ENCODE results near the gene ARID1B.
A peak's percentile ranks its signal among the peaks of the same experiment; 100 is the strongest.

ARID1B gene

DNA sequence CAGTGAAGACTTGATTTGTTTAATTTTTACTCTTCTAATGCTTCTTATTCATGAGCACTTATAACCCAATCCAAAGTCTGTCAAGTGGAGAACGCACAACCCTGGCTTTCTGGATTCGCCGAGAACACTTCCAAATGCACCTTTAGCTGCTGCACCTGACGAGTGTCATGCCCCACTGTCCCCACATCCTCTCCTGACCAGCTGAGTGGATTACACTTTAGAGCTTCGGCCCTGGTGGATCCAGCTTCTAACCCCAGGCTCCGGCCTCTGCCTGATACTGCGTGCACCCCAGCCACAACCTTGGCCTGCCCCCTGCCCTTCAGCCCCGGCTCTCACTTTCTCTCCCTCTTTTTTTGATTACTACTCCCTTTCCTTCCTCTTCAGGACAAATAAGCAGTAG is 287.3 kb downstream of the ARID1B start:
- in situ Hi-C loops (cut with HindIII; ENCODE audit: low sequenced_read_pairs): no loop called here
- no peak for TF ChIP-seq CTCF (IDR thresholded peaks at IDR 0.05; ENCODE audit: low read depth, low read length)
- no peak overlapping the region for H3K4me3 ChIP-seq (ENCODE audit: low read depth, low read length)
- no peak for DNase-seq (ENCODE audit: low read depth, low spot score)

- no peak for TF ChIP-seq CTCF (IDR thresholded peaks at IDR 0.05; ENCODE audit: low read depth, low read length)
- DNase-seq (ENCODE audit: low read depth, low spot score): no peak
- in situ Hi-C loops (cut with HindIII; ENCODE audit: low sequenced_read_pairs): no loop called here
- no peak overlapping the region for H3K4me3 ChIP-seq (ENCODE audit: low read depth, low read length)
Observed at GRCh38 chr6:157065366-157065765, 288.2 kb downstream of the ARID1B start.

GRCh38 chr6:157066781-157067491 is 289.8 kb downstream of the ARID1B start:
- no peak for TF ChIP-seq CTCF (IDR thresholded peaks at IDR 0.05; ENCODE audit: low read depth, low read length)
- no peak overlapping the region for H3K4me3 ChIP-seq (ENCODE audit: low read depth, low read length)
- in situ Hi-C loops (cut with HindIII; ENCODE audit: low sequenced_read_pairs): no loop called here
- no peak for DNase-seq (ENCODE audit: low read depth, low spot score)

GRCh38 chr6:157067507-157067906 is 290.3 kb downstream of the ARID1B start:
- H3K4me3 ChIP-seq (ENCODE audit: low read depth, low read length): no peak overlapping the region
- no peak for TF ChIP-seq CTCF (IDR thresholded peaks at IDR 0.05; ENCODE audit: low read depth, low read length)
- DNase-seq (ENCODE audit: low read depth, low spot score): no peak
- in situ Hi-C loops (cut with HindIII; ENCODE audit: low sequenced_read_pairs): no loop called here

DNA sequence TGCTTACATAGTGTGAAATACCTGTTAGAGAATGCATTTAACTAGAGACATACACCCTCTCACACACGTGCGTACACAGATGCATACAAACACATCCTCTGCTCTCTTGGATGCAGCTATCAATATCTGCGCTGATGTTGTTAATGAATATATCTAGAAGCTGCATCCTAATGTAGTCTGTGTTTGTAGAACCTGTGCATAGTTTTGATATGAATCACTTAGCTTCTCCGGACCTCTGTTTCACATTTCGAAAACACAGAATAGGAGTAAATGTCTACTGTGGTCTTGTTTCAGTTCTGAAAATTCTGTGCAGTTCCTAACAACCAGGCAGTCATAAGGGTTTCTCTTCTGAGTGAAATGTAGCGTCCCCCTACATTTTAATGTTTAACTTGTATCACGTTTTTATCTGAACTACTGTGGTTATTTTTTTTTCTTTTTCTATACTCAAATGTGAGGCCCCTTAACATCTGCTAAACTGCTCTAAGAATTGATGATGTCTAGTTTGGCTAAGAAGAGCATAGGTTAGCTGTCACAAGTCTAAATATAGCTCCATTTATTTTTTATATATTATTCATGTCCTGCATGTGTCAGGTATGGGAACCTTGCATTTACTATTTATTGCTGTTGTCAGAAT is 291.6 kb downstream of the ARID1B start:
- no peak overlapping the region for H3K4me3 ChIP-seq (ENCODE audit: low read depth, low read length)
- in situ Hi-C loops (cut with HindIII; ENCODE audit: low sequenced_read_pairs): no loop called here
- peak; percentile 46 for DNase-seq (ENCODE audit: low read depth, low spot score)
- TF ChIP-seq CTCF (IDR thresholded peaks at IDR 0.05; ENCODE audit: low read depth, low read length): no peak

DNA sequence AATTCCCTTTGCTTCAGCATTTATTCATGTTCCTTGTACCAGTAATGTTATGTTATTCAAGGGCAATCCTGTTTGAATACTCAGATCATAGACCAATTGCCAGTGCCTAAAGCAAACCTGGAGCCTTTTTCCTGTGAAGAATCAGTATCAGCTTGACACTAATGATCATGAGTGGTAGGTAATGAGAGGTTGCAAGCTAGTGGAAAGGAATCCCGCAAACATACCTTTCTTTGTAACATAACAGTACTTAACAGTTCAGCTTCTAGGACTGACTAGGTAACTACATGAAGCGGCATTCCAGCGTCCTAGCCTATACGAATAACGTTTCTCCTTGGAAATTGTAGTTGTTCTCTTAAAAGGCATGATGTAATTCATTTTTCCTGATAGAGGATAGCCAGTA is 292.4 kb downstream of the ARID1B start:
- no peak overlapping the region for H3K4me3 ChIP-seq (ENCODE audit: low read depth, low read length)

More for the DNA sequence above, 292.4 kb downstream of the ARID1B start:
- no peak for DNase-seq (ENCODE audit: low read depth, low spot score)
- in situ Hi-C loops (cut with HindIII; ENCODE audit: low sequenced_read_pairs): no loop called here
- TF ChIP-seq CTCF (IDR thresholded peaks at IDR 0.05; ENCODE audit: low read depth, low read length): no peak
